ENCODE data around the gene CCNB3.

CCNB3 gene

GRCh38 chrX:50375481-50376267 is 171.1 kb downstream of the CCNB3 start:
- no peak for DNase-seq

DNA sequence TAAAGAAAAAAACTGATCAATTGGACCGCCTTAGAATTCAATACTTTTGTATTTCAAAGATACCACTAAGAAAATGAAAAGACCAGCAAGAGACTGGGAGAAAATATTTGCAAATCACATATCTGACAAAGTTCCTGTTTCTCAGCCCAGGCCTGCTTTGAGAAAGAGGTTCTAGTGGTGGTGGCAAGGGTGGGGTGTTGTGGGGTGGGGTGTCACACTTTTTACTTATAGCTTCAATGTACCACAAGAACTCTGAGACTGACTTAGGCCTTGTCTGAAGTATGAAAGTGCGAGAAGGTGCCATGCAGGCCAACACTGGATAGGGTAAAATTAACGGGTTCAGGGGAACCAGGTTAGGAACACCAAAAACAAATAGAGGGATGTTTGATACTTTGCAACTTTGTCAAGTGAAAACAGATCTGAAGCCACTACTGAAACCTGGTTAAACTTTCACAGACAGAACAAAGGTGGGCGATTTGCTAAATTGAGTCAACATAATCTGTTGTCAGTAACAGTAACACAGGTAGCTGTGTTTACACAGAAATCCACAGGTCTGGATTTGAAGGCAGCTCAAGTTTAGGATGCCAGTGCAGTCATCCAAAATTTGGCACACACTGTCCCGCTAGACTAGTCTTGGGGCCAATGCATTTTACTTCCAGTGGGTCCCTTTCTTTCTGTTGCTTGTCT is 177.3 kb downstream of the CCNB3 start:
- no peak for DNase-seq

DNA sequence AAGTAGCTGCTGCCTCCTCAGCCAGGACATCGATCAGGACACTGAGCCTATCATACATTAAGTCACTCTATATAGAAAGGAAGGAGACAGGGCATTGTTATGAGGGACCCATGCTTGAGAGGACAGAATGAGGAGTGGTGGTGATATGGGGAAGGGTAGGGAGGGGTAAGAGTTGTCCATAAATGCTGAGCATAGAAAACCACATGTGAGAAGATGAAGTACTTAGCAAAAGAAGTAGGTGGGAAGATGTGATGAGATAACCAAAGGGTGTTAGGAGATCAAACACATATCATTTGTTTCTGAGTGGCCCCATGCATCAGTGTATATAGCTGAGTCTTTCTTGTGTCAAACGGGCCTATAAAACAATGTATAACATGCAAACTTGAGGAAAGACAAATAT is 182.0 kb downstream of the CCNB3 start:
- DNase-seq = no peak

GRCh38 chrX:50393902-50394301 is 189.3 kb downstream of the CCNB3 start:
- no peak for DNase-seq
